Loucy (cell line): ENCODE data around the gene RAC2.

Experiments
- H2AFZ ChIP-seq: fragments of 200-600 bp; sonication (generic); 2 replicates; pipeline ENCODE4 v1.6.0; 2016; ENCODE audit warnings: antibody characterized with exemption, mild to moderate bottlenecking, low read length, moderate library complexity
- H3F3A ChIP-seq: fragments of 200-600 bp; 2 replicates; pipeline ENCODE4 v1.6.0; 2016; ENCODE audit warnings: antibody characterized with exemption, low read depth, mild to moderate bottlenecking
- H3K27me3 ChIP-seq: fragments of 200-600 bp; sonication (generic); 2 replicates; pipeline ENCODE4 v1.6.1; 2014; ENCODE audit warnings: low read length, mild to moderate bottlenecking; ENCODE audit not compliant: insufficient read depth, poor library complexity, severe bottlenecking
- H3K36me3 ChIP-seq: fragments of 200-600 bp; sonication (generic); 2 replicates; pipeline ENCODE4 v1.6.1; 2016; ENCODE audit warnings: low read length; ENCODE audit not compliant: insufficient read depth
- H3K4me1 ChIP-seq: fragments of 200-600 bp; sonication (generic); 2 replicates; pipeline ENCODE4 v1.5.1; 2014; ENCODE audit warnings: low read length, mild to moderate bottlenecking; ENCODE audit not compliant: insufficient read depth, poor library complexity, severe bottlenecking
- H3K4me2 ChIP-seq: fragments of 200-600 bp; sonication (generic); 2 replicates; pipeline ENCODE4 v1.6.0; 2014; ENCODE audit warnings: antibody characterized with exemption, low read length, low read depth, mild to moderate bottlenecking; ENCODE audit not compliant: poor library complexity, severe bottlenecking
- H3K4me3 ChIP-seq: fragments of 200-600 bp; sonication (generic); 2 replicates; pipeline ENCODE4 v1.5.1; 2014; ENCODE audit warnings: low read length, mild to moderate bottlenecking, mixed read lengths; ENCODE audit not compliant: poor library complexity, severe bottlenecking
- H3K79me2 ChIP-seq: fragments of 200-600 bp; sonication (generic); 2 replicates; pipeline ENCODE4 v1.6.1; 2014; ENCODE audit warnings: low read length; ENCODE audit not compliant: insufficient read depth
- H3K9ac ChIP-seq: fragments of 200-600 bp; sonication (generic); 2 replicates; pipeline ENCODE4 v1.6.0; 2014; ENCODE audit warnings: mild to moderate bottlenecking, low read depth, low read length, moderate library complexity; ENCODE audit not compliant: poor library complexity, severe bottlenecking
- H3K9me2 ChIP-seq: fragments of 200-600 bp; sonication (generic); replicated peaks from 2 replicates; pipeline ENCODE4 v1.6.1; 2016; ENCODE audit warnings: low read depth, low read length, mixed read lengths
- H3K9me3 ChIP-seq: fragments of 200-600 bp; sonication (generic); 2 replicates; pipeline ENCODE4 v1.6.1; 2014; ENCODE audit warnings: mild to moderate bottlenecking, antibody characterized with exemption, low read length, low read depth; ENCODE audit not compliant: insufficient read depth
- H4K20me1 ChIP-seq: fragments of 200-600 bp; sonication (generic); 2 replicates; pipeline ENCODE4 v1.6.0; 2014; ENCODE audit warnings: antibody characterized with exemption, low read length, mild to moderate bottlenecking; ENCODE audit not compliant: insufficient read depth, poor library complexity, severe bottlenecking
- EZH2phosphoT487 ChIP-seq: fragments of 200-600 bp; IDR thresholded peaks from 2 replicates; pipeline ENCODE4 v1.6.1; 2018; ENCODE audit warnings: antibody characterized with exemption, mild to moderate bottlenecking, moderate library complexity, borderline replicate concordance
- TF ChIP-seq, protein P1 (sequence below): fragments of 200-600 bp; sonication (generic); conservative IDR thresholded peaks from 2 replicates; pipeline ENCODE4 v1.5.1; 2014; ENCODE audit warnings: mild to moderate bottlenecking, antibody characterized with exemption, low read length

The RAC2 gene

GRCh38 chr22:37249986-37250385, 5.9 kb upstream of the RAC2 start:
- Histone ChIP-seq H4K20me1 (no peaks in the 10 kb centered on the region), H3F3A (peaks cover 6% of the 10 kb centered on the region; the same call in 1 of the 2 replicates), H3K4me1 (peaks cover 40% of the 10 kb centered on the region), H3K79me2 (no peaks in the 10 kb centered on the region), H3K9me2 (no peaks in the 10 kb centered on the region), H3K9ac (no peak overlapping the region), H3K4me3 (no peak overlapping the region), H3K4me2 (no peak overlapping the region), H3K27me3 (no peaks in the 10 kb centered on the region), H3K9me3 (no peaks in the 10 kb centered on the region), H2AFZ (no peak overlapping the region), H3K36me3 (no peaks in the 10 kb centered on the region)
- TF ChIP-seq, protein P1, sequence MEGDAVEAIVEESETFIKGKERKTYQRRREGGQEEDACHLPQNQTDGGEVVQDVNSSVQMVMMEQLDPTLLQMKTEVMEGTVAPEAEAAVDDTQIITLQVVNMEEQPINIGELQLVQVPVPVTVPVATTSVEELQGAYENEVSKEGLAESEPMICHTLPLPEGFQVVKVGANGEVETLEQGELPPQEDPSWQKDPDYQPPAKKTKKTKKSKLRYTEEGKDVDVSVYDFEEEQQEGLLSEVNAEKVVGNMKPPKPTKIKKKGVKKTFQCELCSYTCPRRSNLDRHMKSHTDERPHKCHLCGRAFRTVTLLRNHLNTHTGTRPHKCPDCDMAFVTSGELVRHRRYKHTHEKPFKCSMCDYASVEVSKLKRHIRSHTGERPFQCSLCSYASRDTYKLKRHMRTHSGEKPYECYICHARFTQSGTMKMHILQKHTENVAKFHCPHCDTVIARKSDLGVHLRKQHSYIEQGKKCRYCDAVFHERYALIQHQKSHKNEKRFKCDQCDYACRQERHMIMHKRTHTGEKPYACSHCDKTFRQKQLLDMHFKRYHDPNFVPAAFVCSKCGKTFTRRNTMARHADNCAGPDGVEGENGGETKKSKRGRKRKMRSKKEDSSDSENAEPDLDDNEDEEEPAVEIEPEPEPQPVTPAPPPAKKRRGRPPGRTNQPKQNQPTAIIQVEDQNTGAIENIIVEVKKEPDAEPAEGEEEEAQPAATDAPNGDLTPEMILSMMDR, result no peak
- no peak for TF ChIP-seq EZH2phosphoT487

DNA sequence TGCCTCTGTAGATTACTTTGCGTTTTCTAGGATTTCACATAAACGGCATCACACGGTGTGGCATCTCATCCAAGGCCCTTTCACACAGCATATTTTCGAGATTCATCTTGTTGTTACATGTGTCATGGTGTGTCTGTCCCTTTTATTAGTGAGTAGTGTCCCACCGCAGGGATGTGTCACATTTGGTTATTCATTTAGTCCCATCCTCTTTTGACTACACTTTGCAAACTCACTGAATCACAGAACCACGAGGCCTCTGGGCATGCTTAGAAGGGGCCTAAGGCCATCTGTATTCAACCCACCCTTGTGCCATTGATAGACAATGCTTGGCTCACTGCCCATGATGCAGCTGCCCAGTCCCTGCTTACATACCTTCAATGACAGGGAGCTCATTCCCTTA, 4.2 kb upstream of the RAC2 start:
- no peaks in the 10 kb centered on the region for H3K9me2 ChIP-seq
- H3F3A ChIP-seq, result peaks cover 7% of the 10 kb centered on the region; the same call in 1 of the 2 replicates
- peaks cover 8% of the 10 kb centered on the region for H3K79me2 ChIP-seq
- TF ChIP-seq EZH2phosphoT487, result no peak
- TF ChIP-seq, protein P1, result no peak
- peaks cover 35% of the 10 kb centered on the region for H3K4me1 ChIP-seq
- H3K9me3 ChIP-seq, result no peaks in the 10 kb centered on the region
- peak overlapping the region; percentile 30 for H3K9ac ChIP-seq
- H3K36me3 ChIP-seq, result no peaks in the 10 kb centered on the region
- no peak overlapping the region for H2AFZ ChIP-seq
- no peak overlapping the region for H3K4me3 ChIP-seq
- no peak overlapping the region for H3K4me2 ChIP-seq
- H3K27me3 ChIP-seq, result peaks cover 7% of the 10 kb centered on the region
- peaks cover 6% of the 10 kb centered on the region for H4K20me1 ChIP-seq

DNA sequence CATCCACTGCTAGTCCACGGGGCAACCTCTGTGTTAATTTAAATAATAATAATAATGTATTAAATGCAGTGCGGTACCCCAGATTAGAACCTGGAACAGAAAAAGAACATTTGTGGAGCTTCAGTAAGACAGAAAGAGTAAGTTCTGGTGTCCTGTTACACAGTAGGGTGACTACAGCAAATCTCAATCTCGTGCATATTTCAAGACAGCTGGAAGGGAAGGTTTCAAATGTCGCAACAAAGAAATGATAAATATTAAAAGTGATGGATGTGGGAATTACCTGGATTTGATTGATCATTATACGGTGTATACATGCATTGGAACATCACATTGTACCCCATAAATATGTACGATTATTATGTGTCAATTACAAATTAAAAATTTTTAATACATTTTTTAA, 1.7 kb upstream of the RAC2 start:
- peaks cover 33% of the 10 kb centered on the region for H3K79me2 ChIP-seq
- peak overlapping the region; percentile 98 for H3K4me2 ChIP-seq
- H4K20me1 ChIP-seq, result peaks cover 21% of the 10 kb centered on the region
- no peaks in the 10 kb centered on the region for H3K9me3 ChIP-seq
- H3K9ac ChIP-seq, result peak overlapping the region; percentile 99
- TF ChIP-seq, protein P1, result no peak
- TF ChIP-seq EZH2phosphoT487, result no peak
- H3F3A ChIP-seq, result peaks cover 12% of the 10 kb centered on the region; the same call in 1 of the 2 replicates
- H3K4me1 ChIP-seq, result peaks cover 37% of the 10 kb centered on the region
- peaks cover 7% of the 10 kb centered on the region for H3K27me3 ChIP-seq
- no peaks in the 10 kb centered on the region for H3K9me2 ChIP-seq
- H3K4me3 ChIP-seq, result peak overlapping the region; percentile 94
- H2AFZ ChIP-seq, result no peak overlapping the region
- H3K36me3 ChIP-seq, result peaks cover 9% of the 10 kb centered on the region; the same call in 1 of the 2 replicates
